Skeletal muscle satellite cell (primary cell): Measurements from ENCODE around the gene MTOR.

Experiments used
- H3K27me3 ChIP-seq: 2 replicates; pipeline ENCODE4 v1.7.0; 2013; ENCODE audit warnings: low read length; ENCODE audit not compliant: control insufficient read depth, insufficient read depth
- H3K36me3 ChIP-seq: 2 replicates; pipeline ENCODE4 v1.7.0; 2013; ENCODE audit warnings: mild to moderate bottlenecking, control low read depth, low read length; ENCODE audit not compliant: insufficient read depth
- H3K4me1 ChIP-seq: 2 replicates; pipeline ENCODE4 v1.7.0; 2013; ENCODE audit warnings: low read length; ENCODE audit not compliant: control insufficient read depth, insufficient read depth
- H3K4me2 ChIP-seq: 2 replicates; pipeline ENCODE4 v1.7.0; 2013; ENCODE audit warnings: mild to moderate bottlenecking, low read length
- H3K4me3 ChIP-seq: 2 replicates; pipeline ENCODE4 v1.7.0; 2013; ENCODE audit warnings: low read length
- H3K9ac ChIP-seq: 2 replicates; pipeline ENCODE4 v1.7.0; 2013; ENCODE audit warnings: mild to moderate bottlenecking, low read depth, low read length, moderate library complexity
- H3K9me3 ChIP-seq: replicated peaks from 2 replicates; pipeline ENCODE4 v1.7.0; 2013; ENCODE audit warnings: mild to moderate bottlenecking, control low read depth, low read length

Gene MTOR

GRCh38 chr1:11156963-11157362, 105.4 kb downstream of the MTOR start:
- H3K4me1 ChIP-seq: peaks cover 32% of the 10 kb centered on the region
- H3K9ac ChIP-seq: no peak overlapping the region
- no peaks in the 10 kb centered on the region for H3K27me3 ChIP-seq
- H3K4me2 ChIP-seq: no peak overlapping the region
- no peaks in the 10 kb centered on the region for H3K9me3 ChIP-seq
- H3K4me3 ChIP-seq: no peak overlapping the region
- peaks cover 29% of the 10 kb centered on the region for H3K36me3 ChIP-seq

GRCh38 chr1:11156441-11156840, 105.9 kb downstream of the MTOR start:
- Histone ChIP-seq H3K4me3 (no peak overlapping the region), H3K27me3 (no peaks in the 10 kb centered on the region), H3K9me3 (no peaks in the 10 kb centered on the region), H3K4me2 (no peak overlapping the region), H3K4me1 (peaks cover 36% of the 10 kb centered on the region), H3K9ac (no peak overlapping the region), H3K36me3 (peaks cover 30% of the 10 kb centered on the region)

GRCh38 chr1:11153184-11153583, 109.2 kb downstream of the MTOR start:
- Histone ChIP-seq H3K9ac (no peak overlapping the region), H3K9me3 (no peaks in the 10 kb centered on the region), H3K4me2 (no peak overlapping the region), H3K4me1 (peaks cover 23% of the 10 kb centered on the region), H3K4me3 (no peak overlapping the region), H3K36me3 (peaks cover 41% of the 10 kb centered on the region), H3K27me3 (no peaks in the 10 kb centered on the region)

- Histone ChIP-seq H3K4me1 (peaks cover 19% of the 10 kb centered on the region), H3K9me3 (no peaks in the 10 kb centered on the region), H3K9ac (no peak overlapping the region), H3K4me2 (no peak overlapping the region), H3K27me3 (no peaks in the 10 kb centered on the region), H3K36me3 (peaks cover 45% of the 10 kb centered on the region), H3K4me3 (no peak overlapping the region)
Observed at GRCh38 chr1:11152755-11153154, 109.6 kb downstream of the MTOR start.

- peaks cover 50% of the 10 kb centered on the region for H3K36me3 ChIP-seq
- H3K9ac ChIP-seq: no peak overlapping the region
- H3K4me2 ChIP-seq: no peak overlapping the region
- H3K9me3 ChIP-seq: no peaks in the 10 kb centered on the region
- H3K27me3 ChIP-seq: no peaks in the 10 kb centered on the region
- H3K4me1 ChIP-seq: peaks cover 11% of the 10 kb centered on the region
- no peak overlapping the region for H3K4me3 ChIP-seq
Observed at GRCh38 chr1:11151826-11152612, 110.3 kb downstream of the MTOR start.

- H3K4me2 ChIP-seq: no peak overlapping the region
- no peak overlapping the region for H3K4me3 ChIP-seq
- no peak overlapping the region for H3K9ac ChIP-seq
- no peaks in the 10 kb centered on the region for H3K27me3 ChIP-seq
- no peaks in the 10 kb centered on the region for H3K9me3 ChIP-seq
- peaks cover 11% of the 10 kb centered on the region for H3K4me1 ChIP-seq
- H3K36me3 ChIP-seq: peaks cover 49% of the 10 kb centered on the region
Observed at GRCh38 chr1:11151114-11151513, 111.2 kb downstream of the MTOR start.

- Histone ChIP-seq H3K27me3 (no peaks in the 10 kb centered on the region), H3K4me1 (peaks cover 11% of the 10 kb centered on the region), H3K9me3 (no peaks in the 10 kb centered on the region), H3K36me3 (peaks cover 55% of the 10 kb centered on the region), H3K4me3 (no peak overlapping the region), H3K4me2 (no peak overlapping the region), H3K9ac (no peak overlapping the region)
Observed at GRCh38 chr1:11150326-11150725, 112.0 kb downstream of the MTOR start.

GRCh38 chr1:11147197-11147770, 115.1 kb downstream of the MTOR start:
- Histone ChIP-seq H3K36me3 (peaks cover 68% of the 10 kb centered on the region), H3K9ac (no peak overlapping the region), H3K4me1 (peaks cover 22% of the 10 kb centered on the region), H3K9me3 (no peaks in the 10 kb centered on the region), H3K4me2 (no peak overlapping the region), H3K4me3 (no peak overlapping the region), H3K27me3 (no peaks in the 10 kb centered on the region)

GRCh38 chr1:11145741-11146140, 116.6 kb downstream of the MTOR start:
- no peak overlapping the region for H3K9ac ChIP-seq
- H3K4me3 ChIP-seq: no peak overlapping the region
- peaks cover 62% of the 10 kb centered on the region for H3K36me3 ChIP-seq
- H3K27me3 ChIP-seq: no peaks in the 10 kb centered on the region
- no peak overlapping the region for H3K4me2 ChIP-seq
- peaks cover 15% of the 10 kb centered on the region for H3K4me1 ChIP-seq
- H3K9me3 ChIP-seq: no peaks in the 10 kb centered on the region

GRCh38 chr1:11144570-11145256, 117.6 kb downstream of the MTOR start:
- no peak overlapping the region for H3K9ac ChIP-seq

GRCh38 chr1:11143907-11144306, 118.4 kb downstream of the MTOR start:
- Histone ChIP-seq H3K36me3 (peaks cover 51% of the 10 kb centered on the region), H3K4me1 (peaks cover 21% of the 10 kb centered on the region)

More at GRCh38 chr1:11144570-11145256, 117.6 kb downstream of the MTOR start:
- no peak overlapping the region for H3K4me2 ChIP-seq
- peaks cover 59% of the 10 kb centered on the region for H3K36me3 ChIP-seq
- H3K4me1 ChIP-seq: peaks cover 15% of the 10 kb centered on the region
- no peaks in the 10 kb centered on the region for H3K27me3 ChIP-seq
- no peak overlapping the region for H3K4me3 ChIP-seq
- H3K9me3 ChIP-seq: no peaks in the 10 kb centered on the region

More at GRCh38 chr1:11143907-11144306, 118.4 kb downstream of the MTOR start:
- Histone ChIP-seq H3K4me2 (no peak overlapping the region), H3K4me3 (no peak overlapping the region), H3K9me3 (no peaks in the 10 kb centered on the region), H3K27me3 (no peaks in the 10 kb centered on the region), H3K9ac (no peak overlapping the region)
